K562 (cell line): Measurements from ENCODE around the gene RNASEH2A. TPM values are rescaled to one million over a fixed set of nuclear protein-coding genes. Genes with fewer than 3 reads are reported as not detected.

ENCODE experiments used
- ARID1B ChIP-seq: fragments of 450-650 bp; IDR thresholded peaks from 2 replicates; pipeline ENCODE4 v1.6.1; 2016; ENCODE audit warnings: antibody characterized with exemption, mild to moderate bottlenecking, inconsistent platforms
- CBFA2T3 ChIP-seq: fragments of 450-650 bp; IDR thresholded peaks from 2 replicates; pipeline ENCODE4 v1.6.1; 2017
- CHD2 ChIP-seq: IDR thresholded peaks from 2 replicates; pipeline ENCODE4 v1.6.1; 2011; ENCODE audit warnings: low read depth, low read length
- CREBBP ChIP-seq: IDR thresholded peaks from one replicate; pipeline ENCODE4 v1.6.1; 2012; ENCODE audit warnings: low read depth, mild to moderate bottlenecking, control low read depth, inconsistent platforms, low read length
- HDGF ChIP-seq: fragments of 450-650 bp; IDR thresholded peaks from 2 replicates; pipeline ENCODE4 v1.6.1; 2016
- MCM3 ChIP-seq: fragments of 450-650 bp; IDR thresholded peaks from 2 replicates; pipeline ENCODE4 v1.6.1; 2016
- NFYB ChIP-seq: IDR thresholded peaks from 2 replicates; pipeline ENCODE4 v1.6.1; 2011; ENCODE audit warnings: mild to moderate bottlenecking, moderate library complexity; ENCODE audit not compliant: insufficient read length; ENCODE audit errors: extremely low read depth
- NR2C1 ChIP-seq, 2 experiments: fragments of 450-650 bp; IDR thresholded peaks; 2 replicates each; pipeline ENCODE4 v1.6.1; 2017; ENCODE audit warnings: mild to moderate bottlenecking in 2 of 2, antibody characterized with exemption in 1 of 2, inconsistent platforms in 1 of 2, missing compliant biosample characterization in 1 of 2, missing genetic modification characterization in 1 of 2
- POLR2AphosphoS5 ChIP-seq: IDR thresholded peaks from 2 replicates; pipeline ENCODE4 v1.6.1; 2011; ENCODE audit warnings: mild to moderate bottlenecking, low read depth, low read length, moderate library complexity; ENCODE audit not compliant: control insufficient read depth, insufficient read depth
- PTRF ChIP-seq: fragments of 450-650 bp; IDR thresholded peaks from 2 replicates; pipeline ENCODE4 v1.6.1; 2016; ENCODE audit warnings: mild to moderate bottlenecking, missing genetic modification characterization, missing compliant biosample characterization
- RBM17 ChIP-seq: fragments of 200-400 bp; formaldehyde crosslinking; IDR thresholded peaks from 2 replicates; pipeline ENCODE4 v1.6.1; 2017; ENCODE audit warnings: low read depth, mild to moderate bottlenecking, low read length, borderline replicate concordance
- ZFP1 ChIP-seq: fragments of 450-650 bp; formaldehyde crosslinking; IDR thresholded peaks from 2 replicates; pipeline ENCODE4 v1.4.0; 2020; ENCODE audit warnings: mild to moderate bottlenecking, mixed read lengths
- ZFX ChIP-seq: sonication (generic); formaldehyde crosslinking; IDR thresholded peaks from 2 replicates; pipeline ENCODE4 v1.8.0; 2022; ENCODE audit warnings: mild to moderate bottlenecking, missing genetic modification reagents, moderate library complexity
- ZNF174 ChIP-seq: fragments of 250-450 bp; sonication (Bioruptor Pico); IDR thresholded peaks from 2 replicates; pipeline ENCODE4 v1.4.0; 2020; ENCODE audit warnings: mild to moderate bottlenecking
- ZNF436 ChIP-seq: fragments of 250-450, 450-650 bp; sonication (Bioruptor Pico); formaldehyde crosslinking; IDR thresholded peaks from 2 replicates; pipeline ENCODE4 v1.7.0; 2020; ENCODE audit warnings: mild to moderate bottlenecking
- ZNF764 ChIP-seq: fragments of 250-450 bp; sonication (Bioruptor Pico); IDR thresholded peaks from 2 replicates; pipeline ENCODE4 v1.4.0; 2020; ENCODE audit warnings: low read depth, mild to moderate bottlenecking, moderate library complexity
- polyA plus RNA-seq, 8 experiments: library from polyadenylated mRNA; depleted of rRNA in 4 of 8; stranded (reverse) in 5 of 8; unstranded in 3 of 8; fragments of >200 nt; fragmentation: Nextera tagmentation in 2 of 8; fragmentation: Illumina TruSeq in 1 of 8; extraction: Ambion mirVana in 2 of 8; extraction: Trizol in 1 of 8; gene quantifications; 2 replicates each; pipeline versions ENCODE4 v1.2.1 to v1.2.3, GENCODE V29; 2011 to 2014; ENCODE audit warnings: inconsistent platforms in 1 of 8, missing spikeins in 1 of 8
- total RNA-seq, 7 experiments: library from RNA; depleted of rRNA in 6 of 7; stranded (reverse); fragments of >200 nt in 6 of 7; fragmentation: Illumina TruSeq in 2 of 7; extraction: Trizol in 2 of 7; gene quantifications; 2 replicates each; pipeline versions ENCODE4 v1.2.1 to v1.2.3, GENCODE V29; 2011 to 2021; ENCODE audit warnings: low replicate concordance in 1 of 7
- TF ChIP-seq, protein P1 (sequence below): sonication (generic); formaldehyde crosslinking; IDR thresholded peaks from 2 replicates; pipeline ENCODE4 v1.8.1; 2023; ENCODE audit warnings: mild to moderate bottlenecking, missing genetic modification reagents
- TF ChIP-seq, protein P2 (sequence below): sonication (generic); formaldehyde crosslinking; IDR thresholded peaks from 2 replicates; pipeline ENCODE4 v1.8.1; 2023; ENCODE audit warnings: mild to moderate bottlenecking, missing genetic modification reagents
- TF ChIP-seq, protein P3 (sequence below): fragments of 250-450 bp; sonication (Bioruptor Pico); IDR thresholded peaks from 2 replicates; pipeline ENCODE4 v1.9.0; 2021; ENCODE audit warnings: mild to moderate bottlenecking, inconsistent platforms
- TF ChIP-seq, protein P4 (sequence below): fragments of 250-450 bp; sonication (Bioruptor Pico); IDR thresholded peaks from 2 replicates; pipeline ENCODE4 v1.4.0; 2020; ENCODE audit warnings: mild to moderate bottlenecking, moderate library complexity

RNASEH2A gene
- total and polyA plus RNA-seq, 9 of the 15 experiments (the other 6 are each of a cell fraction or from before 2014, with no cell fraction given) = 22.3 to 78.0 (median 61.7) TPM

DNA sequence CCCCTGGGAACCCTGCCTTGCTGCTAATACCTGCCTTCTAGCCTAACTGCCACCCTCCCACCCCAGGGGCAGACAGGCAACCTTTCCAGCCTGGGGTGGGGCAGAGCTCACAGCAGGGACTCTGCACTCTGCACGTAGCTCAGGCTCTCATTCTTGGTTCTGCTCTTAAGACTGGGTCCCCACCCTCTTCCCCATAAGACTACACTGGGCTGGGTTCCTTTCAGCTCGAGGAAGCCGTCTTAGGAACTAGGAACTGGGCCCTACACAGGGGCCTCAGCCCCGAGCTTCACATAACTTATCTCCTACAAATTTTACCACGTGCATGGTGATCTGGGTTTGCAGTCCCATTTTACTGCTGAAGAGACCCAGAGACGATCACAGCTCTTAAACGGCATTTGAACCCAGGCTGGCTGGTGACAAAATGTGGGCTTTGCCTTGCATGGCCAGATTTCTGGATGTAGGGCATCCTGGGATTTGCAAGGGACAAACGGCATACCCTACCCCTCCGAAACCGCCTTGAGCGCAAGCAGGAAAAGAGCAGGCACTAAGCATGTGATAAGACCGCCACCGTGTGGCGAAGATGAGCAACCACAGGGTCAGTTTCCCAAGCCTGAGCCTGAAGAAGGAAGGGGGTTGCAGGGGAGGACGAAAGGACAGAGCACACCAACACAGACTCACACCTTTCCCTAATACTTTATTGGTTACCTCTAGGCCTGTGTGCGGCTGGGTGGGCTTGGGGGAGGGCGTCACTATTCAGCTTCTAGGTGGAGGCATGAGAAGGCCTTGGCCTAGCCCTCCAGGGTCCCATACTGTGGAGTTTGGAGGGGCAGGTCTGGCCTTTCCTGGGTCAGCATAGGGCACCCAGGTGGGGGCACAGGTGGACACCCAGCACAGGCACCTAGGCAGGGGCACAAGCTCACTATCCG, 10.0 kb upstream of the RNASEH2A start (continued):
- TF ChIP-seq, protein P1, sequence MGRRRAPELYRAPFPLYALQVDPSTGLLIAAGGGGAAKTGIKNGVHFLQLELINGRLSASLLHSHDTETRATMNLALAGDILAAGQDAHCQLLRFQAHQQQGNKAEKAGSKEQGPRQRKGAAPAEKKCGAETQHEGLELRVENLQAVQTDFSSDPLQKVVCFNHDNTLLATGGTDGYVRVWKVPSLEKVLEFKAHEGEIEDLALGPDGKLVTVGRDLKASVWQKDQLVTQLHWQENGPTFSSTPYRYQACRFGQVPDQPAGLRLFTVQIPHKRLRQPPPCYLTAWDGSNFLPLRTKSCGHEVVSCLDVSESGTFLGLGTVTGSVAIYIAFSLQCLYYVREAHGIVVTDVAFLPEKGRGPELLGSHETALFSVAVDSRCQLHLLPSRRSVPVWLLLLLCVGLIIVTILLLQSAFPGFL (CRISPR knock-in tag) = peak; percentile 83; the same call in 1 of the 2 replicates
- TF ChIP-seq CHD2 = 0 out of 2 replicates have a peak, but pooled peaks have one; percentile 2
- TF ChIP-seq CBFA2T3 = no peak
- TF ChIP-seq RBM17 = no peak
- TF ChIP-seq, protein P2, sequence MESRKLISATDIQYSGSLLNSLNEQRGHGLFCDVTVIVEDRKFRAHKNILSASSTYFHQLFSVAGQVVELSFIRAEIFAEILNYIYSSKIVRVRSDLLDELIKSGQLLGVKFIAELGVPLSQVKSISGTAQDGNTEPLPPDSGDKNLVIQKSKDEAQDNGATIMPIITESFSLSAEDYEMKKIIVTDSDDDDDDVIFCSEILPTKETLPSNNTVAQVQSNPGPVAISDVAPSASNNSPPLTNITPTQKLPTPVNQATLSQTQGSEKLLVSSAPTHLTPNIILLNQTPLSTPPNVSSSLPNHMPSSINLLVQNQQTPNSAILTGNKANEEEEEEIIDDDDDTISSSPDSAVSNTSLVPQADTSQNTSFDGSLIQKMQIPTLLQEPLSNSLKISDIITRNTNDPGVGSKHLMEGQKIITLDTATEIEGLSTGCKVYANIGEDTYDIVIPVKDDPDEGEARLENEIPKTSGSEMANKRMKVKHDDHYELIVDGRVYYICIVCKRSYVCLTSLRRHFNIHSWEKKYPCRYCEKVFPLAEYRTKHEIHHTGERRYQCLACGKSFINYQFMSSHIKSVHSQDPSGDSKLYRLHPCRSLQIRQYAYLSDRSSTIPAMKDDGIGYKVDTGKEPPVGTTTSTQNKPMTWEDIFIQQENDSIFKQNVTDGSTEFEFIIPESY (CRISPR knock-in tag) = peak; percentile 79
- TF ChIP-seq HDGF = 0 out of 2 replicates have a peak, but pooled peaks have one; percentile 32
- peak; percentile 43; the same call in 1 of the 2 replicates for TF ChIP-seq ZFX (CRISPR knock-in tag)
- no peak for TF ChIP-seq CREBBP
- TF ChIP-seq PTRF = no peak
- no peak for TF ChIP-seq ZNF436
- TF ChIP-seq, protein P3, sequence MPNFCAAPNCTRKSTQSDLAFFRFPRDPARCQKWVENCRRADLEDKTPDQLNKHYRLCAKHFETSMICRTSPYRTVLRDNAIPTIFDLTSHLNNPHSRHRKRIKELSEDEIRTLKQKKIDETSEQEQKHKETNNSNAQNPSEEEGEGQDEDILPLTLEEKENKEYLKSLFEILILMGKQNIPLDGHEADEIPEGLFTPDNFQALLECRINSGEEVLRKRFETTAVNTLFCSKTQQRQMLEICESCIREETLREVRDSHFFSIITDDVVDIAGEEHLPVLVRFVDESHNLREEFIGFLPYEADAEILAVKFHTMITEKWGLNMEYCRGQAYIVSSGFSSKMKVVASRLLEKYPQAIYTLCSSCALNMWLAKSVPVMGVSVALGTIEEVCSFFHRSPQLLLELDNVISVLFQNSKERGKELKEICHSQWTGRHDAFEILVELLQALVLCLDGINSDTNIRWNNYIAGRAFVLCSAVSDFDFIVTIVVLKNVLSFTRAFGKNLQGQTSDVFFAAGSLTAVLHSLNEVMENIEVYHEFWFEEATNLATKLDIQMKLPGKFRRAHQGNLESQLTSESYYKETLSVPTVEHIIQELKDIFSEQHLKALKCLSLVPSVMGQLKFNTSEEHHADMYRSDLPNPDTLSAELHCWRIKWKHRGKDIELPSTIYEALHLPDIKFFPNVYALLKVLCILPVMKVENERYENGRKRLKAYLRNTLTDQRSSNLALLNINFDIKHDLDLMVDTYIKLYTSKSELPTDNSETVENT = no peak
- TF ChIP-seq NFYB = no peak
- TF ChIP-seq, protein P4, sequence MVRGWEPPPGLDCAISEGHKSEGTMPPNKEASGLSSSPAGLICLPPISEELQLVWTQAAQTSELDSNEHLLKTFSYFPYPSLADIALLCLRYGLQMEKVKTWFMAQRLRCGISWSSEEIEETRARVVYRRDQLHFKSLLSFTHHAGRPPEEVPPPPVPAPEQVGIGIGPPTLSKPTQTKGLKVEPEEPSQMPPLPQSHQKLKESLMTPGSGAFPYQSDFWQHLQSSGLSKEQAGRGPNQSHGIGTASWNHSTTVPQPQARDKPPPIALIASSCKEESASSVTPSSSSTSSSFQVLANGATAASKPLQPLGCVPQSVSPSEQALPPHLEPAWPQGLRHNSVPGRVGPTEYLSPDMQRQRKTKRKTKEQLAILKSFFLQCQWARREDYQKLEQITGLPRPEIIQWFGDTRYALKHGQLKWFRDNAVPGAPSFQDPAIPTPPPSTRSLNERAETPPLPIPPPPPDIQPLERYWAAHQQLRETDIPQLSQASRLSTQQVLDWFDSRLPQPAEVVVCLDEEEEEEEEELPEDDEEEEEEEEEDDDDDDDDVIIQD (CRISPR knock-in tag) = no peak
- TF ChIP-seq ZNF174 (CRISPR knock-in tag) = no peak
- no peak for TF ChIP-seq MCM3
- peak; percentile 21; the same call in 1 of the 2 replicates for TF ChIP-seq POLR2AphosphoS5
- TF ChIP-seq ZFP1 = no peak
- TF ChIP-seq ARID1B = no peak; the same call in 1 of the 2 replicates
- no peak; the same call in 1 of the 2 replicates for TF ChIP-seq NR2C1 (IDR thresholded peaks at IDR 0.05)
- peak; percentile 44; the same call in 1 of the 2 replicates for TF ChIP-seq NR2C1 (tag; IDR thresholded peaks at IDR 0.05)
- no peak for TF ChIP-seq ZNF764 (CRISPR knock-in tag)
